K562 (cell line): ENCODE measurements around the gene ARMC7. TPM values are rescaled to one million over a fixed set of nuclear protein-coding genes. Genes with fewer than 3 reads are reported as not detected.

Source experiments
- ARNT ChIP-seq, 2 experiments: fragments of 450-650 bp; IDR thresholded peaks; 2 replicates each; pipeline ENCODE4 v1.6.1; 2016; ENCODE audit warnings: mild to moderate bottlenecking in 1 of 2
- CCAR2 ChIP-seq: fragments of 200-400 bp; formaldehyde crosslinking; IDR thresholded peaks from 2 replicates; pipeline ENCODE4 v1.6.1; 2017; ENCODE audit warnings: mild to moderate bottlenecking, low read depth, low read length
- CHCHD3 ChIP-seq: fragments of 250-450 bp; sonication (Bioruptor Pico); IDR thresholded peaks from 2 replicates; pipeline ENCODE4 v2.1.2; 2022; ENCODE audit warnings: mild to moderate bottlenecking
- CHD1 ChIP-seq: fragments of 200-600 bp; sonication (generic); IDR thresholded peaks from one replicate; pipeline ENCODE4 v1.6.1; 2012; ENCODE audit warnings: mild to moderate bottlenecking, moderate library complexity, low read length, inconsistent platforms
- COPS2 ChIP-seq: fragments of 450-650 bp; conservative IDR thresholded peaks from 2 replicates; pipeline ENCODE4 v1.6.1; 2016; ENCODE audit warnings: mild to moderate bottlenecking, moderate library complexity
- DDX20 ChIP-seq: fragments of 450-650 bp; IDR thresholded peaks from 2 replicates; pipeline ENCODE4 v1.6.1; 2016; ENCODE audit warnings: missing genetic modification characterization, low read depth, mild to moderate bottlenecking, missing compliant biosample characterization, moderate library complexity
- DMBX1 ChIP-seq: fragments of 250-450 bp; sonication (Bioruptor Pico); IDR thresholded peaks from 2 replicates; pipeline ENCODE4 v1.8.0; 2022; ENCODE audit warnings: inconsistent platforms, mild to moderate bottlenecking, moderate library complexity, borderline replicate concordance
- HDAC8 ChIP-seq: fragments of 450-650 bp; IDR thresholded peaks from 2 replicates; pipeline ENCODE4 v1.6.1; 2016; ENCODE audit warnings: mild to moderate bottlenecking, missing genetic modification characterization, moderate library complexity, missing compliant biosample characterization
- HNRNPH1 ChIP-seq: fragments of 200-400 bp; formaldehyde crosslinking; optimal IDR thresholded peaks from 2 replicates; pipeline ENCODE3; 2017; ENCODE audit warnings: low read depth, mild to moderate bottlenecking, low read length, moderate library complexity
- HNRNPL ChIP-seq: fragments of 200-400 bp; formaldehyde crosslinking; IDR thresholded peaks from 2 replicates; pipeline ENCODE4 v1.6.1; 2017; ENCODE audit warnings: low read depth, mild to moderate bottlenecking, low read length
- IFI16 ChIP-seq: fragments of 250-450 bp; sonication (Bioruptor Pico); IDR thresholded peaks from 2 replicates; pipeline ENCODE4 v2.1.2; 2022; ENCODE audit warnings: mild to moderate bottlenecking, inconsistent platforms
- IRF2 ChIP-seq: sonication (generic); formaldehyde crosslinking; IDR thresholded peaks from 2 replicates; pipeline ENCODE4 v1.8.1; 2022; ENCODE audit warnings: mild to moderate bottlenecking, missing genetic modification reagents
- JUNB ChIP-seq: fragments of 450-650 bp; formaldehyde crosslinking; conservative IDR thresholded peaks from 2 replicates; pipeline ENCODE4 v1.4.0; 2020; ENCODE audit warnings: mild to moderate bottlenecking
- KDM2B ChIP-seq: fragments of 250-450 bp; sonication (Bioruptor Pico); IDR thresholded peaks from 2 replicates; pipeline ENCODE4 v1.8.0; 2021; ENCODE audit warnings: mild to moderate bottlenecking, moderate library complexity
- MBD2 ChIP-seq: sonication (generic); IDR thresholded peaks from 2 replicates; pipeline ENCODE4 v1.6.1; 2016; ENCODE audit warnings: low read depth, borderline replicate concordance
- NFYB ChIP-seq: IDR thresholded peaks from 2 replicates; pipeline ENCODE4 v1.6.1; 2011; ENCODE audit warnings: mild to moderate bottlenecking, moderate library complexity; ENCODE audit not compliant: insufficient read length; ENCODE audit errors: extremely low read depth
- RBM14 ChIP-seq: fragments of 200-400 bp; formaldehyde crosslinking; IDR thresholded peaks from 2 replicates; pipeline ENCODE4 v1.6.1; 2018; ENCODE audit warnings: low read depth, mild to moderate bottlenecking, low read length, moderate library complexity, borderline replicate concordance; ENCODE audit not compliant: insufficient read depth
- SRSF7 ChIP-seq: fragments of 200-400 bp; formaldehyde crosslinking; optimal IDR thresholded peaks from 2 replicates; pipeline ENCODE3; 2017; ENCODE audit warnings: mild to moderate bottlenecking, low read depth, low read length
- STAG1 ChIP-seq: sonication (generic); formaldehyde crosslinking; IDR thresholded peaks from 2 replicates; pipeline ENCODE4 v1.5.0; 2020; ENCODE audit warnings: missing genetic modification reagents, borderline replicate concordance
- TFAM ChIP-seq: fragments of 250-450 bp; sonication (Bioruptor Pico); conservative IDR thresholded peaks from 2 replicates; pipeline ENCODE4 v1.5.0; 2021; ENCODE audit warnings: mild to moderate bottlenecking, moderate library complexity
- TRIM28 ChIP-seq: fragments of 450-650 bp; IDR thresholded peaks from 2 replicates; pipeline ENCODE4 v1.6.1; 2017
- U2AF2 ChIP-seq: fragments of 200-400 bp; formaldehyde crosslinking; optimal IDR thresholded peaks from 2 replicates; pipeline ENCODE3; 2017; ENCODE audit warnings: low read depth, mild to moderate bottlenecking, low read length
- ZBTB49 ChIP-seq: sonication (generic); formaldehyde crosslinking; IDR thresholded peaks from 2 replicates; pipeline ENCODE4 v1.8.0; 2022; ENCODE audit warnings: missing genetic modification reagents, mild to moderate bottlenecking, borderline replicate concordance
- ZFP1 ChIP-seq: fragments of 450-650 bp; formaldehyde crosslinking; IDR thresholded peaks from 2 replicates; pipeline ENCODE4 v1.4.0; 2020; ENCODE audit warnings: mild to moderate bottlenecking, mixed read lengths
- ZNF140 ChIP-seq: fragments of 250-450 bp; sonication (Bioruptor Pico); IDR thresholded peaks from 2 replicates; pipeline ENCODE4 v1.8.0; 2021; ENCODE audit warnings: moderate library complexity, mild to moderate bottlenecking, inconsistent platforms
- ZNF282 ChIP-seq: sonication (generic); formaldehyde crosslinking; IDR thresholded peaks from 2 replicates; pipeline ENCODE4 v1.8.1; 2023; ENCODE audit warnings: missing genetic modification reagents
- ZNF444 ChIP-seq: fragments of 250-450 bp; sonication (Bioruptor Pico); IDR thresholded peaks from 2 replicates; pipeline ENCODE4 v1.4.0; 2020; ENCODE audit warnings: mild to moderate bottlenecking, moderate library complexity
- ZNF668 ChIP-seq: fragments of 250-450 bp; sonication (Bioruptor Pico); IDR thresholded peaks from 2 replicates; pipeline ENCODE4 v1.8.0; 2022; ENCODE audit warnings: mild to moderate bottlenecking, inconsistent platforms
- ZNF780A ChIP-seq: fragments of 250-450 bp; sonication (Bioruptor Pico); IDR thresholded peaks from 2 replicates; pipeline ENCODE4 v1.5.0; 2021; ENCODE audit warnings: mild to moderate bottlenecking
- polyA plus RNA-seq, 8 experiments: library from polyadenylated mRNA; depleted of rRNA in 4 of 8; stranded (reverse) in 5 of 8; unstranded in 3 of 8; fragments of >200 nt; fragmentation: Nextera tagmentation in 2 of 8; fragmentation: Illumina TruSeq in 1 of 8; extraction: Ambion mirVana in 2 of 8; extraction: Trizol in 1 of 8; gene quantifications; 2 replicates each; pipeline versions ENCODE4 v1.2.1 to v1.2.3, GENCODE V29; 2011 to 2014; ENCODE audit warnings: inconsistent platforms in 1 of 8, missing spikeins in 1 of 8
- total RNA-seq, 7 experiments: library from RNA; depleted of rRNA in 6 of 7; stranded (reverse); fragments of >200 nt in 6 of 7; fragmentation: Illumina TruSeq in 2 of 7; extraction: Trizol in 2 of 7; gene quantifications; 2 replicates each; pipeline versions ENCODE4 v1.2.1 to v1.2.3, GENCODE V29; 2011 to 2021; ENCODE audit warnings: low replicate concordance in 1 of 7
- TF ChIP-seq, protein P1 (sequence below): fragments of 250-450 bp; sonication (Bioruptor Pico); IDR thresholded peaks from 2 replicates; pipeline ENCODE4 v1.9.0; 2021; ENCODE audit warnings: mild to moderate bottlenecking

Gene ARMC7
- total and polyA plus RNA-seq, 9 of the 15 experiments (the other 6 are each of a cell fraction or from before 2014, with no cell fraction given): 1.4 to 15.2 (median 5.9) TPM

DNA sequence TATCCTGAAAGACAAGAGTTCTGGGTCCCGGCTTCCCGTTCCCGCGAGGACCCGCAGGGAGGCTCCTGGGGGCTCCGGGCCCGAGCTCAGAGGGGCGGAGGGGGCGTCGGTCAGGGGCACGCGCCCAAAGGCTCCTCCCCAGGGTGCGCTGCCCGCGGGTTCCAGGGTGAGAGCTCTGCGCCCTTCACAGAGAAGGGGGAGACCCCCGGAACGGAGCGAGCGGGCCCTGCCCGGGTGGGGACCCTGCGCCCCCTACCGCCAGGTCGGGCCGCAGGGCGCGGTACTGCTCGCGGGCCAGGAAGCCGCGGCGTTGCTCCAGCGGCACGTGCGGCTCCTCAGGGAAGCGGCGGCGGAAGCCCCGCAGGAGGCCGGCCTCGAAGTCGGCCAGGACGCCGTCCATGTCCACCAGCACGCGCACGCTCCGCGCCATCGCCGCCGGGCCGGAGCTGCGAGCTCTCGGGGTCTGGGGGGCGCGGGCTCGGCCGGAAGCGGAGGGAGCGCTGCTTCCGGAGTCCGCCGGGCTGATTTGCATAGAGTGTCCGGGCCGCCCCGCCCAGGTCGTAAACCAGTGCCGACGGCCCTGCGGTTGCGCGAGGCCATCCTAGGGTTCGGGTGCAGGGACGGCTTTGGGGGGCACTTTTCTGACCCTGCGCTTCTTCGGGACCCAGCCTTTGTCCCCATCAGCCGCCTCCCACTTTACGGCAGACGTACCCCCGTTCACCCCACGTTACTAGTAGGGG lies 21.7 kb downstream of the ARMC7 start, which contains the start of gene NT5C (continued):
- TF ChIP-seq IFI16 (CRISPR knock-in tag) (no peak), ZNF444 (no peak), TRIM28 (no peak), MBD2 (0 out of 2 replicates have a peak, but pooled peaks have one; percentile 28), ZNF668 (CRISPR knock-in tag) (no peak), STAG1 (CRISPR knock-in tag) (no peak), RBM14 (0 out of 2 replicates have a peak, but pooled peaks have one; percentile 52), COPS2 (no peak), CCAR2 (no peak), TFAM (no peak), ZBTB49 (CRISPR knock-in tag) (no peak), NFYB (no peak), SRSF7 (no peak), IRF2 (CRISPR knock-in tag) (no peak), JUNB (CRISPR knock-in tag) (no peak), KDM2B (CRISPR knock-in tag) (no peak), CHCHD3 (CRISPR knock-in tag) (no peak), CHD1 (no peak), U2AF2 (no peak), HNRNPH1 (no peak), ZNF140 (no peak), DDX20 (tag) (no peak), ZFP1 (CRISPR knock-in tag) (no peak), HDAC8 (tag) (0 out of 2 replicates have a peak, but pooled peaks have one; percentile 65), ZNF282 (CRISPR knock-in tag) (0 out of 2 replicates have a peak, but pooled peaks have one; percentile 71), HNRNPL (peak; percentile 78; the same call in 1 of the 2 replicates), DMBX1 (peak; percentile 81), ARNT (IDR thresholded peaks at IDR 0.05) (no peak), ZNF780A (CRISPR knock-in tag) (no peak)
- TF ChIP-seq, protein P1, sequence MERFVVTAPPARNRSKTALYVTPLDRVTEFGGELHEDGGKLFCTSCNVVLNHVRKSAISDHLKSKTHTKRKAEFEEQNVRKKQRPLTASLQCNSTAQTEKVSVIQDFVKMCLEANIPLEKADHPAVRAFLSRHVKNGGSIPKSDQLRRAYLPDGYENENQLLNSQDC (CRISPR knock-in tag): 0 out of 2 replicates have a peak, but pooled peaks have one; percentile 6
